GM12878 (cell line): ENCODE results near the gene PPP1R3C. TPM values are rescaled to one million over a fixed set of nuclear protein-coding genes. Genes with fewer than 3 reads are reported as not detected.

ENCODE experiments used
- EED ChIP-seq: sonication (generic); IDR thresholded peaks from 2 replicates; pipeline ENCODE4 v1.6.1; 2016; ENCODE audit warnings: antibody characterized with exemption, low read depth
- IRF5 ChIP-seq: fragments of 450-650 bp; IDR thresholded peaks from 2 replicates; pipeline ENCODE4 v1.6.1; 2017; ENCODE audit warnings: borderline replicate concordance
- LARP7 ChIP-seq: fragments of 450-650 bp; IDR thresholded peaks from 2 replicates; pipeline ENCODE4 v1.6.1; 2017; ENCODE audit warnings: mild to moderate bottlenecking
- NKRF ChIP-seq: fragments of 450-650 bp; conservative IDR thresholded peaks from 2 replicates; pipeline ENCODE4 v1.6.1; 2017; ENCODE audit warnings: mild to moderate bottlenecking, moderate library complexity
- NR2C2 ChIP-seq: IDR thresholded peaks from 2 replicates; pipeline ENCODE4 v1.6.1; 2011; ENCODE audit warnings: borderline replicate concordance, low read depth; ENCODE audit not compliant: control insufficient read depth, insufficient read length
- PRDM15 ChIP-seq: fragments of 450-650 bp; formaldehyde crosslinking; IDR thresholded peaks from 2 replicates; pipeline ENCODE4 v1.4.0; 2020; ENCODE audit warnings: mild to moderate bottlenecking, moderate library complexity
- RBBP5 ChIP-seq: fragments of 200-600 bp; sonication (generic); conservative IDR thresholded peaks from 2 replicates; pipeline ENCODE4 v1.6.1; 2016
- YBX1 ChIP-seq: fragments of 450-650 bp; IDR thresholded peaks from 2 replicates; pipeline ENCODE4 v1.6.1; 2016; ENCODE audit warnings: antibody characterized with exemption
- ZBED1 ChIP-seq: IDR thresholded peaks from 2 replicates; pipeline ENCODE4 v1.6.1; 2016; ENCODE audit warnings: borderline replicate concordance
- polyA plus RNA-seq, 11 experiments: library from polyadenylated mRNA; depleted of rRNA in 4 of 11; unstranded in 6 of 11; stranded (reverse) in 5 of 11; fragments of >200 nt; fragmentation: Nextera tagmentation in 4 of 11; fragmentation: Illumina TruSeq in 1 of 11; extraction: Ambion mirVana in 4 of 11; extraction: Trizol in 1 of 11; gene quantifications; 1 replicate in 1 of 11; 2 replicates in 10 of 11; pipeline versions ENCODE4 v1.2.1 to v1.2.3, GENCODE V29; 2011 to 2016; ENCODE audit warnings: inconsistent platforms in 2 of 11, missing spikeins in 2 of 11, low read depth in 1 of 11
- total RNA-seq, 4 experiments: library from RNA; depleted of rRNA in 3 of 4; stranded (reverse); fragments of >200 nt in 3 of 4; fragmentation: Illumina TruSeq in 1 of 4; extraction: Trizol in 1 of 4; gene quantifications; 2 replicates each; pipeline versions ENCODE4 v1.2.1 to v1.2.3, GENCODE V29; 2013 to 2021

PPP1R3C gene
- total and polyA plus RNA-seq, 10 of the 15 experiments (the other 5 are each of a cell fraction or from before 2014, with no cell fraction given): 0.01 to 0.08 (median 0.04) TPM; not detected in 6

GRCh38 chr10:91587710-91588638 is 44.9 kb downstream of the PPP1R3C start (continued):
- TF ChIP-seq PRDM15 (no peak), RBBP5 (no peak), NKRF (no peak), IRF5 (no peak), NR2C2 (no peak), EED (no peak), LARP7 (no peak), ZBED1 (no peak), YBX1 (no peak)
